Thymus (tissue), 11 donors: ENCODE measurements around the gene MRI1. TPM values are rescaled to one million over a fixed set of nuclear protein-coding genes. Genes with fewer than 3 reads are reported as not detected.

ENCODE experiments used
- DNase-seq, 9 donors: peaks; one replicate each; pipeline ENCODE4 v3.0.0-alpha.2; 2013; ENCODE audit warnings: low spot score in 9 of 9, low read depth in 6 of 9, missing footprints in 1 of 9
- H3K27ac ChIP-seq, 2 donors: one replicate each; pipeline ENCODE4 v1.5.1; 2013; ENCODE audit warnings: control low read depth in 1 of 2, low read depth in 1 of 2, low read length in 1 of 2, mild to moderate bottlenecking in 1 of 2, moderate library complexity in 1 of 2
- H3K27me3 ChIP-seq, 2 donors: one replicate each; pipeline ENCODE4 v1.5.1; 2013; ENCODE audit warnings: low read length in 1 of 2; ENCODE audit not compliant: control insufficient read depth in 2 of 2, insufficient read depth in 1 of 2
- H3K36me3 ChIP-seq, 2 donors: one replicate each; pipeline ENCODE4 v1.5.1; 2013; ENCODE audit warnings: low read length in 1 of 2, mild to moderate bottlenecking in 1 of 2, moderate library complexity in 1 of 2; ENCODE audit not compliant: control insufficient read depth in 2 of 2, insufficient read depth in 2 of 2
- H3K4me1 ChIP-seq, 2 donors: one replicate each; pipeline ENCODE4 v1.5.1; 2013; ENCODE audit warnings: low read length in 2 of 2; ENCODE audit not compliant: control insufficient read depth in 2 of 2, insufficient read depth in 2 of 2
- H3K4me3 ChIP-seq, 2 donors: one replicate each; pipeline ENCODE4 v1.5.1; 2013; ENCODE audit warnings: low read length in 2 of 2, control low read depth in 1 of 2, mild to moderate bottlenecking in 1 of 2
- H3K9me3 ChIP-seq, 2 donors: one replicate each; pipeline ENCODE4 v1.5.1; 2013; ENCODE audit warnings: low read length in 1 of 2, mild to moderate bottlenecking in 1 of 2; ENCODE audit not compliant: control insufficient read depth in 2 of 2, insufficient read depth in 1 of 2
- WGBS: extraction: QIAGEN DNeasy Blood & Tissue Kit; methylation state at CpG from one replicate; pipeline ENCODE4 v1.1.7; 2013; 5-methylcytosine and 5-hydroxymethylcytosine counted together
- polyA plus RNA-seq: library from polyadenylated mRNA; stranded (reverse); fragments of 200-250 nt; gene quantifications from one replicate; pipeline ENCODE4 v1.2.3, GENCODE V29; 2013
- total RNA-seq: library from RNA; stranded (reverse); fragments of 120-200 nt; gene quantifications from one replicate; pipeline ENCODE4 v1.2.4, GENCODE V29; 2013
- donor health status: healthy.

Gene MRI1
- total and polyA plus RNA-seq, 2 donors: 30.2 to 36.3 TPM

DNA sequence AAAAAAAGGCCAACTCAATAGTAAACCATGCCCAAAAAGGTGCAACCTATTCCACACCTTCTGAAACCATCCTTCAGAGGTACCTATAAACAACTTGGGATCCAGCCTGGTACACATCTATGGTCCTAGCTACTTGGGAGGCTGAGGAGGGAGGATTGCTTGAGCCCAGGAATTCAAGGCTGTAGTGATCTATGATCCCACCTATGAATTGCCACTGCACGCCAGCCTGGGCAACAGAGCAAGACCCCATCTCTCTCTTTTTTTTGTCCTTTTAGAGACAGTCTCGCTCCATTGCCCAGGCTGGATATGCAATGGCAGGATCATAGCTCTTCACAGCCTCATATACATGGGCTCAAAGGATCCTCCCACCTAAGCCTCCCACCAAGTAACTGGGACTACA is 57.0 kb downstream of the MRI1 start:
- no peak overlapping the region for H3K27ac ChIP-seq
- H3K36me3 ChIP-seq: peaks cover 15 to 45% of the 10 kb centered on the region in 2 donors
- no peaks in the 10 kb centered on the region for H3K27me3 ChIP-seq
- DNase-seq: no peak
- 100% methylated on average over 2 of the region's 2 CpGs for WGBS
- H3K9me3 ChIP-seq: no peaks in the 10 kb centered on the region
- H3K4me1 ChIP-seq: peaks cover 2 to 13% of the 10 kb centered on the region in 2 donors
- H3K4me3 ChIP-seq: no peak overlapping the region

DNA sequence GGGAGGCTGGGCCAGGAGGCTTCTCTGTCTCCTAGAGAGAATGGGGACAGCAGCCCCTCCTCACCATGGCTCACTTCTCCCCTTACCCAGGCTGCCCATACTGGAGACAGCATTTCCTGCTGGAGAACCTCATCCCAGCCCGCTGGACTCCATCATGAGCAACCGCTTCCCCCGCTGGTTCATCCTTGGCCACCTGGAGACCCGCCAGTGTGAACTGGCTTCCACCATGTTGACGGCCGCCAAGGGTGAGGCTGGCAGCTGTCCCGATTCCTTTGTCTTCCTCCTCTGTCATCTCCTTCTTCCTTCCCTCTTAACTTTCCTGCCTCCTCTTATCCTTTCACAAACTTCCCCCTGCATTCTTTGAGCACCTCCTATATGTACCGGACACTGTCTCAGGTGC is 58.9 kb downstream of the MRI1 start:
- Histone ChIP-seq H3K27ac (no peak overlapping the region), H3K4me1 (peaks cover 0 to under 1% of the 10 kb centered on the region in 2 donors), H3K36me3 (peaks cover 15 to 42% of the 10 kb centered on the region in 2 donors), H3K27me3 (no peaks in the 10 kb centered on the region), H3K9me3 (no peaks in the 10 kb centered on the region), H3K4me3 (no peak overlapping the region)
- DNase-seq: no peak
- WGBS: 97% methylated on average over 8 of the region's 8 CpGs

Other genes with a start within 250 kb of the MRI1 start
- gene C19orf53, start 9.9 kb downstream of the MRI1 start, total RNA-seq: 185 TPM
- 163 TPM for gene C19orf53, start 9.9 kb downstream of the MRI1 start, polyA plus RNA-seq
- 1.7 TPM for gene ZSWIM4, start 30.9 kb downstream of the MRI1 start, total RNA-seq
- 3.3 TPM for gene ZSWIM4, start 30.9 kb downstream of the MRI1 start, polyA plus RNA-seq
- gene NANOS3, start 112.6 kb downstream of the MRI1 start, total RNA-seq: 1.4 TPM
- 2.6 TPM for gene NANOS3, start 112.6 kb downstream of the MRI1 start, polyA plus RNA-seq
- gene BRME1, start 141.6 kb downstream of the MRI1 start, total RNA-seq: 1.5 TPM
- gene BRME1, start 141.6 kb downstream of the MRI1 start, polyA plus RNA-seq: 2.0 TPM
- gene CC2D1A, start 141.7 kb downstream of the MRI1 start, total RNA-seq: 5.8 TPM
- 26.7 TPM for gene CC2D1A, start 141.7 kb downstream of the MRI1 start, polyA plus RNA-seq
- gene PODNL1, start 173.9 kb downstream of the MRI1 start, total RNA-seq: 0.09 TPM
- gene PODNL1, start 173.9 kb downstream of the MRI1 start, polyA plus RNA-seq: 0.94 TPM
- 24.0 TPM for gene DCAF15, start 188.0 kb downstream of the MRI1 start, total RNA-seq
- 95.4 TPM for gene DCAF15, start 188.0 kb downstream of the MRI1 start, polyA plus RNA-seq
- gene RFX1, start 241.8 kb downstream of the MRI1 start, total RNA-seq: 1.2 TPM
- 5.7 TPM for gene RFX1, start 241.8 kb downstream of the MRI1 start, polyA plus RNA-seq